AG09319 (cell line): ENCODE measurements around the gene BCAS3.

Source experiments
- DNase-seq: peaks from one replicate; pipeline ENCODE4 v3.0.0-alpha.2; 2010; ENCODE audit warnings: low read depth; ENCODE audit errors: extremely low read depth
- TF ChIP-seq, protein P1 (sequence below): IDR thresholded peaks from 2 replicates; pipeline ENCODE4 v1.5.1; 2011; ENCODE audit warnings: low read depth, mild to moderate bottlenecking, inconsistent platforms, low read length, moderate library complexity

Gene BCAS3

DNA sequence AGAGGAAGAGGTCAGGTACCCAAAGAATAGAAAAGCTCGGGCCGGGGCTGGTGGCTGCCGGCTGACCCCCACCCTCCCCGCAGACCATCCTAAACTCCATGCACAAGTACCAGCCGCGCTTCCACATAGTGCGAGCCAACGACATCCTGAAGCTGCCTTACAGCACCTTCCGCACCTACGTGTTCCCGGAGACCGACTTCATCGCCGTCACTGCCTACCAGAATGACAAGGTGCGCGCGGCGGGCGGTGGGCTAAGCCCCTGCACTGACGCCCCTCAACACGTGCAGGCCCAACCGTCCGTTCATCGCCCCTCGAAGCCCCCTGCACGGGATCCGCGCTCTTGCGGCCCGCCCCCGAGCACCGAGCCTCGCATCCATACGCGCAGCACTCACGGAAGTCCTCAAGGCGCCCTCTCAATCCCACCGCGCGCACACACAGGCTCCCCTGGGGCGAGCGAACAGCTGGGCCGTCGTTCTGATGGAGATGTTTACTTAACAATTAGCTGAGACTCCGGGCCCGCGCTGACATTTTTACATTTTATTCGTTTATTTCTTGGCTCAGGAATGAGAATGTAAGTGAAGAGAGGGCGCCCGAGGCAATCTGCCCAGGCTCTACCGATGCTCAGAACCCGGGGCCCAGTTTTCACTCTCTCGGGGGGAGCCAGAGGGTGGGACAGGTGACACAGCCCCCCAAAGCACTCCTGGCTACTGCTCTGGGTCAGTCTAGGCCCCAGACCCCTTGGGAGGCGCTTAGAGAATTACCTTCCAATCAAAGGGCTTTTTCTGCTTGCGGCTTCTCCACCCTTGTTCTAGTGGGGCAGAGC is 725.5 kb downstream of the BCAS3 start:
- DNase-seq, result no peak

DNA sequence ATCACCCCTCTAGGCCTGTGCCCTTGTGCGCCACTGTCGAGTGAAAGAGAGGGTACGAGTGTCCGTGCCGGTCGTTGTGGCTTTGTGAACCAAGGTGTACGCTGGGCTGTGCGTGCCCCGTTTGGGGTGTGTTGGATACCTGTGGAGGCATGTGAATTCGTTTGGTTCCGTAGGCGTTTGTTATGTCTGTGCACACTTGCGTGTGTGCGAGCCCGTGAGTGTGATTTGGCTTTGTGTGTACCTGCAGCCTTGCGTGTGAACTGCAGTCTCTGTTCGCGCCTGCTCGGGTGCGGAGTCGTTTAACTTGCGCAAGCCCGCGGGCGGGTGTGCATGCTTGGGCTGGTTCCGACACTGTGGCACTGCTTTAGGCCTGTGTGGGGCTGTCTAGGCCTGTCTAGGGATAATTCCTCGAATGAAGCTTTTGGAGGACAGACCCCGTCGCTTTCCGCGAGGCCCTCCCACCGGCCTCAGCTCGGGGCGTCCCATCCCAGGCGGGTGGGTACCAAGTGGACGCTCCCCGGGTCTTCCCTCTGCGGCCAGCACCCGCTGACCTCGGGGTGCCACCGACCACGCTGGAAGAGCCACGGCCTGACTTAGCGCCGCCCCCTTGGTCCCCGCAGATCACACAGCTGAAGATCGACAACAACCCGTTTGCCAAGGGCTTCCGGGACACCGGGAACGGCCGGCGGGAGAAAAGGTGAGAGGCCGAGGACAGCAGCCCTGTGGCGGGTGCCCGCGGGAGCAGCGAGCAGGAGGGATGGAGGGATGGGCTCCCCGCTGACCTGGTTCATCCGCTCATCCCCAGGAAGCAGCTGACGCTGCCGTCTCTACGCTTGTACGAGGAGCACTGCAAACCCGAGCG is 726.4 kb downstream of the BCAS3 start:
- TF ChIP-seq, protein P1, sequence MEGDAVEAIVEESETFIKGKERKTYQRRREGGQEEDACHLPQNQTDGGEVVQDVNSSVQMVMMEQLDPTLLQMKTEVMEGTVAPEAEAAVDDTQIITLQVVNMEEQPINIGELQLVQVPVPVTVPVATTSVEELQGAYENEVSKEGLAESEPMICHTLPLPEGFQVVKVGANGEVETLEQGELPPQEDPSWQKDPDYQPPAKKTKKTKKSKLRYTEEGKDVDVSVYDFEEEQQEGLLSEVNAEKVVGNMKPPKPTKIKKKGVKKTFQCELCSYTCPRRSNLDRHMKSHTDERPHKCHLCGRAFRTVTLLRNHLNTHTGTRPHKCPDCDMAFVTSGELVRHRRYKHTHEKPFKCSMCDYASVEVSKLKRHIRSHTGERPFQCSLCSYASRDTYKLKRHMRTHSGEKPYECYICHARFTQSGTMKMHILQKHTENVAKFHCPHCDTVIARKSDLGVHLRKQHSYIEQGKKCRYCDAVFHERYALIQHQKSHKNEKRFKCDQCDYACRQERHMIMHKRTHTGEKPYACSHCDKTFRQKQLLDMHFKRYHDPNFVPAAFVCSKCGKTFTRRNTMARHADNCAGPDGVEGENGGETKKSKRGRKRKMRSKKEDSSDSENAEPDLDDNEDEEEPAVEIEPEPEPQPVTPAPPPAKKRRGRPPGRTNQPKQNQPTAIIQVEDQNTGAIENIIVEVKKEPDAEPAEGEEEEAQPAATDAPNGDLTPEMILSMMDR, result no peak
- no peak for DNase-seq

More for the DNA sequence above, 725.5 kb downstream of the BCAS3 start:
- TF ChIP-seq, protein P1, result no peak

DNA sequence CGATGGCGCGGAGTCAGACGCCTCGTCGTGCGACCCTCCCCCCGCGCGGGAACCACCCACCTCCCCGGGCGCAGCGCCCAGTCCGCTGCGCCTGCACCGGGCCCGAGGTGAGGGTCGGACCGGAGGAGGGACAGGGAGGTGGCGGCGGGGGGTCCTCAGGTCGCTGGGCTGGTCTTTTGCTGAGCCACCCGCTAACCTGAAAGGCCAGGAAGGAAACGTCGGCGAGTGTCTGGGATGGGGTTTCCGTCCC is 726.9 kb downstream of the BCAS3 start:
- TF ChIP-seq, protein P1, result no peak
- no peak for DNase-seq

DNA sequence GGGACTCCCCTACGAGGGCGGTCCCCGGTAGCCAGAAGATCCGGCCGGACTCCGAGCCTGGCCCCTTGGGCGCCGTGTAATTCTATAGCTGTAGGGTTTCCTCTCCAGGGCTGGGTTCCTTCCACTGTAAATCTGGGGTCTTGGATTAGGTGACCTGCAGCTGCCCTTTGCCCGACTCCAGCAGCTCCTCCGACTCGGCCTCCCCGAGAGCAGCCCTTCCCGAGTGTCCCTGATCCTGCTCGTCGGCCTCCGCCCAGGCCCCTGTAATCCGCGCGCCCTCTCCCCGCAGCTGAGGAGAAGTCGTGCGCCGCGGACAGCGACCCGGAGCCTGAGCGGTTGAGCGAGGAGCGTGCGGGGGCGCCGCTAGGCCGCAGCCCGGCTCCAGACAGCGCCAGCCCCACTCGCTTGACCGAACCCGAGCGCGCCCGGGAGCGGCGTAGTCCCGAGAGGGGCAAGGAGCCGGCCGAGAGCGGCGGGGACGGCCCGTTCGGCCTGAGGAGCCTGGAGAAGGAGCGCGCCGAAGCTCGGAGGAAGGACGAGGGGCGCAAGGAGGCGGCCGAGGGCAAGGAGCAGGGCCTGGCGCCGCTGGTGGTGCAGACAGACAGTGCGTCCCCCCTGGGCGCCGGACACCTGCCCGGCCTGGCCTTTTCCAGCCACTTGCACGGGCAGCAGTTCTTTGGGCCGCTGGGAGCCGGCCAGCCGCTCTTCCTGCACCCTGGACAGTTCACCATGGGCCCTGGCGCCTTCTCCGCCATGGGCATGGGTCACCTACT is 727.4 kb downstream of the BCAS3 start:
- no peak for DNase-seq
- TF ChIP-seq, protein P1, result no peak

DNA sequence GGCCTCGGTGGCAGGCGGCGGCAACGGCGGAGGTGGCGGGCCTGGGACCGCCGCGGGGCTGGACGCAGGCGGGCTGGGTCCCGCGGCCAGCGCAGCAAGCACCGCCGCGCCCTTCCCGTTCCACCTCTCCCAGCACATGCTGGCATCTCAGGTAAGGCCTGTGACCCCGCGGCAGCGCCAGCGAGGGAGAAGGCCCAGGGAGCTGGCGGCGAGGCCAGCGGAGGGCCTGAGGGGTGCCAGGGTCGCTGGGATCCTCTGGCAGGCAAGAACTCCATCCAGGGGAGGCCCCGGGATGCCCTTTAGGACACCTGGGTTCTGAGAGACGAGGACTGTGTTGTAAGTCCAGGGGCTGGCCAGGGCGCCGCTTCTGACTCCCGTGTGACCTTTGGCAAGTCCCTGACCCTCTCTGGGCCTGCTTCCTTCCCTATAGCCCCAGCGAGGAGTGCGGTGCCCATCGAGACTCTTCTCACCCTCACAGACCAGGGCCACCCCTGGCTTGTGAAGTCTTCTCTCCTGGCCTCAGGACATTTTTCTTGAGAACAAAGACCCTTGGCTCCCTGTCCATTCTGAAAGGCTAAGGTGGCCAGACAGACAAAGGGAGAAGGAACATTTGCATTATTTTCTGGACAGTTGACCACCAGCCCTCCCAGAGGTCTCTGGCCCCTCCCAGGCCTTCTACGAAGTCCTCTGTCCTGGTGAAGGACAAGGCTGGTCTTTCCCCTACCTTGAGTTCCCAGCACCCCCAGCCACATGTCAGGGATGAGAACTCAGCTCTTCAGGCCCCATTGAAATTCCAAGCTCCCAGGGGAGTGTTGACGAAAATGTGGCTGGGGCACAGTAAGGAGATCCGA is 728.3 kb downstream of the BCAS3 start:
- no peak for DNase-seq
- TF ChIP-seq, protein P1, result no peak

DNA sequence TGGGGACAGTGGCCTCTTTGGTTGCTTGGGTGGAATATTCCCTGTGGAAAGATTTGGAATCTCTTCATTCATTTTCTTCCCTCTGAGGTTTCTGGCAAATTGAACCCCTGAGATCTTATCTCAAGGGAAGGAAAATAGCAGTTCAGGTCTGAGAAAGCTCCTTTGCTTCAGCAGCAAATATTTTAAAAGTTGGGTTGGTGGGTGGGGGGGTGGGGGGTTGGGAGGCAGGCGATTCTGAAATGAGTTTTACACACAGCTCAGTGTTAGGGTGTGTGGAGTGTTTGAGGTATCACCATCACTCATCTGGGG is 728.8 kb downstream of the BCAS3 start:
- no peak for DNase-seq
- TF ChIP-seq, protein P1, result no peak
